SIG-M5 treated with dmso at 0.1 percent for 504 hours (cell line): ENCODE data around the gene CPNE6.

Experiments used
- DNase-seq: peaks from one replicate; lab custom pipeline; 2025; ENCODE audit not compliant: unreplicated experiment; lab: John Stamatoyannopoulos, UW

CPNE6 gene

DNA sequence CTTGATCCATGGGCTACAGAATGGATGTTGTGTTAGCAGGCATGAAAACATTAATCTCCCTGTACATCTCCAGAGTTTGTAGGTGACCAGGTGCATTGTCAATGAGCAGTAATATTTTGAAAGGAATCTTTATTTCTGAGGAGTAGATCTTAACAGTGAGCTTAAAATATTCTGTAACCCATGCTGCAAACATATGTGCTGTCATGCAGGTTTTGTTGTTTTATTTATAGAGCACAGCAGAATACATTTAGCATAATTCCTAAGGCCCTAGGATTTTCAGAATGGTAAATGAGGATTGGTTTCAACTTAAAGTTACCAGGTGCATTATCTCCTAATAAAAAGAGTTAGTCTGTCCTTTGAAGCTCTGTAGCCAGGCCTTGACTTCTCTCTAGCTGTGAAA is 55.6 kb downstream of the CPNE6 start:
- no peak for DNase-seq

DNA sequence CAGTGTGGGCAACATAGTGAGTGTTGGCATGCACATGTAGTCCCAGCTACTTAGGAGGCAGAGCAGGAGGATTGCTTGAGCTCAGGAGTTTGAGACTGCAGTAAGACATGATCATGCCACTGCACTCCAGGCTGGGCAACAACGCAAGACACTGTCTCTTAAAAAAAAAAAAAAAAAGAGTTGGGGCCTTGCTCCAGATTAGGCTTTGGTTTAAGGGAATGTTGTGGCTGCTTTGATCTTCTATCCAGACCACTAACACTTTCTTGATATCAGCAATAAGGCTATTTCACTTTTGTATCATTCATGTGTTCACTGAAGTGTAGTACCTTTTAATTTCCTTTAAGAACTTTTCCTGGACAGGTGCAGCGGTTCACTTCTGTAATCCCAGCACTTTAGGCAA is 56.3 kb downstream of the CPNE6 start:
- DNase-seq: no peak
